Mucosa of descending colon (tissue), 3 donors: ENCODE results near the gene RPS19BP1. TPM values are rescaled to one million over a fixed set of nuclear protein-coding genes. Genes with fewer than 3 reads are reported as not detected.

Source experiments
- ATAC-seq: fragments of 200-7000 bp; cut with Tn5 transposase; one replicate; pipeline ENCODE4 v1.9.1; 2020; ENCODE audit warnings: mild to moderate bottlenecking, moderate library complexity
- DNase-seq, 3 donors: peaks; one replicate each; pipeline ENCODE4 v3.0.0-alpha.2; 2020
- H3K36me3 ChIP-seq: fragments of 200-600 bp; one replicate; pipeline ENCODE4 v1.8.0; 2021; ENCODE audit warnings: low read depth, mild to moderate bottlenecking
- H3K4me1 ChIP-seq: fragments of 200-600 bp; one replicate; pipeline ENCODE4 v1.8.0; 2021; ENCODE audit warnings: low read depth, mild to moderate bottlenecking
- H3K4me3 ChIP-seq: fragments of 200-600 bp; one replicate; pipeline ENCODE4 v1.8.0; 2021; ENCODE audit warnings: mild to moderate bottlenecking
- H3K9me3 ChIP-seq: fragments of 200-600 bp; one replicate; pipeline ENCODE4 v1.8.0; 2021; ENCODE audit warnings: mild to moderate bottlenecking
- intact Hi-C, 2 donors: fragments of 100-400 bp; cut with DNase I in 1 of 2; cut with micrococcal nuclease in 1 of 2; formaldehyde crosslinking; loops; one replicate each; pipeline versions ENCODE4 v1.11.0 to v1.11.1; 2022; cut with DNase I, micrococcal nuclease
- total RNA-seq, 3 donors: library from RNA; stranded (reverse); fragmentation: NEBNext Ultra II Directional in 2 of 3; extraction: Animal tissue kit (Norgen Biotek cat#: 25700) in 2 of 3; gene quantifications; one replicate each; pipeline versions ENCODE4 v1.2.1 to v1.2.4, GENCODE V29; 2021 to 2023
- TF ChIP-seq, protein P1 (sequence below): fragments of 200-600 bp; IDR thresholded peaks from one replicate; pipeline ENCODE4 v1.8.0; 2022; ENCODE audit warnings: antibody characterized with exemption, mild to moderate bottlenecking
- donor health status: DM: no; HTN: no; CAD: no; lungs with moderate emphysema.
- donor health status: DM: no; HTN: no; CAD: no.
- donor health status: DM: no; HTN: yes; CAD: no.

Gene RPS19BP1
- total RNA-seq, 3 donors from 2014 or later: 59.1 to 77.7 (median 61.2) TPM

DNA sequence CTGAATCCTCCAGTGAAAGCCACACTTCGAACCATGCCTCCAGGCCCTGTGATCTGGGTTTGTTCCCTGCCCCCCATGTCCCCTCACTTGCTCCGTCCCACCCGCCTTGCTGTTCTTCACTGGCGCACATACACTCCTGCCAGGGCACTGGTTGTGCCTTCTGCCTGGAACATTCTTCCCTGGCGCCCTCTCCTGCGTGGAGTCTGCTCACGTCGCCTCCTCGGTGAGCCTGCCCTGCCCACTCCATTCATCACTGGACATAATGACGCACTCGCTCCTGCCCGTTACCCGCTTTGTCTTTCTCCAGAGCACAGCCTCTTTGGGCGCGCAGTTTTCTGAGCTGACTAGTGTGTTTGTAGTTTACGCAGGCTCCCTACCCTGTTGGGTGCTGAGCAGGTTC, 51.5 kb downstream of the RPS19BP1 start:
- DNase-seq: no peak
- intact Hi-C loops: no loop called here
- no peaks in the 10 kb centered on the region for H3K9me3 ChIP-seq
- TF ChIP-seq, protein P1, sequence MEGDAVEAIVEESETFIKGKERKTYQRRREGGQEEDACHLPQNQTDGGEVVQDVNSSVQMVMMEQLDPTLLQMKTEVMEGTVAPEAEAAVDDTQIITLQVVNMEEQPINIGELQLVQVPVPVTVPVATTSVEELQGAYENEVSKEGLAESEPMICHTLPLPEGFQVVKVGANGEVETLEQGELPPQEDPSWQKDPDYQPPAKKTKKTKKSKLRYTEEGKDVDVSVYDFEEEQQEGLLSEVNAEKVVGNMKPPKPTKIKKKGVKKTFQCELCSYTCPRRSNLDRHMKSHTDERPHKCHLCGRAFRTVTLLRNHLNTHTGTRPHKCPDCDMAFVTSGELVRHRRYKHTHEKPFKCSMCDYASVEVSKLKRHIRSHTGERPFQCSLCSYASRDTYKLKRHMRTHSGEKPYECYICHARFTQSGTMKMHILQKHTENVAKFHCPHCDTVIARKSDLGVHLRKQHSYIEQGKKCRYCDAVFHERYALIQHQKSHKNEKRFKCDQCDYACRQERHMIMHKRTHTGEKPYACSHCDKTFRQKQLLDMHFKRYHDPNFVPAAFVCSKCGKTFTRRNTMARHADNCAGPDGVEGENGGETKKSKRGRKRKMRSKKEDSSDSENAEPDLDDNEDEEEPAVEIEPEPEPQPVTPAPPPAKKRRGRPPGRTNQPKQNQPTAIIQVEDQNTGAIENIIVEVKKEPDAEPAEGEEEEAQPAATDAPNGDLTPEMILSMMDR: no peak
- H3K4me3 ChIP-seq: no peak overlapping the region
- H3K36me3 ChIP-seq: no peaks in the 10 kb centered on the region
- H3K4me1 ChIP-seq: no peaks in the 10 kb centered on the region
- no peak for ATAC-seq

DNA sequence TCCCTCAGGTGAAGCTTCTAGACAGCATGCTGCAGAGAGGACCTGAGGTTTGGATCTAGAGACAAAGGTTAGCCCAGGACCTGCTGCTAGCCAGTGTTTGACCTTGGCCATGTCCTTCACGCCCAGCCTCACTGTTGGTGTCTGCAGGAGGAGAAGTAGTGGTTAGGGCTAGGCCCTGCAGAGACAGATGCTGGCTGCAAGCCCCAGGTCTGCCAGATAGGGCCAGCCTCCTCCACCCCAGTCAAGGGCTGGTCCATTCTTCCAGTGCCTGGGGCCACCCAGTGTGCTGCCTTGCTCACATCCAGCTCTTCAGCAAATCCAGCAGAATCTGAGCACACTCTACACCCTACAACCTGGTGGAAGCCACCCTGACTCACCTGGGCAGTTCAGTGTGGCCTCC, 52.0 kb downstream of the RPS19BP1 start:
- no peak overlapping the region for H3K4me3 ChIP-seq
- H3K36me3 ChIP-seq: no peaks in the 10 kb centered on the region
- no peaks in the 10 kb centered on the region for H3K4me1 ChIP-seq
- ATAC-seq (no peak), DNase-seq (no peak)
- no peaks in the 10 kb centered on the region for H3K9me3 ChIP-seq
- intact Hi-C loops: no loop called here
- TF ChIP-seq, protein P1: no peak

DNA sequence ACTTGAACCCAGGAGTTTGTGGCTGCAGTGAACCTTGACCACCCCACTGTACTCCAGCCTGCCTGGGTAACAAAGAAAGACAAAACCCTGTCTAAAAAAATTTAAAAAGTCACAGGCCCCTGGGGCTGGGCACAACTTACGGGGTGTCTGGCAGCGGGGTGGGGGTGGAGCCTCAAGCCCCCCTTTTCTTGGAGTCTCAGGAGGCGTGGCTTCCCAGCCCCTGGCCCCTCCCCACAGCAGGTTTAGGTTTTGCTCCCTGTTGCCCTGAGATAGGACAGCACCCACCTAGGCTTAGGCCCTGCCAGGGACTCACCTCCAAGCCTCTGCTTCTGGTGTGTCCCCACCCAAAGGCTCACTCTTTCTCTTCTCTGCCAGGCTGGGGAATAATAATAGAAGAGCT, 53.3 kb downstream of the RPS19BP1 start:
- Histone ChIP-seq H3K4me3 (no peak overlapping the region), H3K4me1 (peaks cover 12% of the 10 kb centered on the region), H3K36me3 (no peaks in the 10 kb centered on the region), H3K9me3 (no peaks in the 10 kb centered on the region)
- TF ChIP-seq, protein P1: no peak
- DNase-seq (no peak), ATAC-seq (no peak)
- intact Hi-C loops: no loop called here

Other genes starting within 250 kb of the RPS19BP1 start
- 1,000 to 10,000 TPM; 1,561 to 1,749 (median 1,709) TPM for gene RPL3, start 213.1 kb downstream of the RPS19BP1 start, total RNA-seq
- 10 to 100 TPM in 1 of 3 donors, 1 to 10 TPM in 2; 1.7 to 26.5 (median 2.9) TPM for gene SYNGR1, start 182.8 kb downstream of the RPS19BP1 start, total RNA-seq
- gene TAB1, start 133.0 kb downstream of the RPS19BP1 start, total RNA-seq: 10 to 100 TPM; 19.2 to 29.9 (median 24.8) TPM
- gene MGAT3, start 75.7 kb downstream of the RPS19BP1 start, total RNA-seq: 1 to 10 TPM; 5.1 to 8.5 (median 6.5) TPM
- 10 to 100 TPM; 29.8 to 38.4 (median 34.0) TPM for gene MIEF1, start 30.5 kb downstream of the RPS19BP1 start, total RNA-seq
- 100 to 1,000 TPM; 201 to 581 (median 205) TPM for gene ATF4, start 12.2 kb downstream of the RPS19BP1 start, total RNA-seq
- gene CACNA1I, start 38.0 kb upstream of the RPS19BP1 start, total RNA-seq: under 1 TPM; 0.19 to 0.41 (median 0.20) TPM